HG03064 (cell line): ENCODE results near the gene ALG2.

Source experiments
- ATAC-seq: cut with Tn5 transposase; IDR thresholded peaks from one replicate; pipeline ENCODE4 v1.9.1; 2021; ENCODE audit warnings: low read depth; ENCODE audit not compliant: unreplicated experiment

The ALG2 gene

GRCh38 chr9:99193466-99193821, 28.3 kb downstream of the ALG2 start:
- ATAC-seq: no peak

GRCh38 chr9:99192786-99193465, 28.8 kb downstream of the ALG2 start:
- ATAC-seq: no peak

DNA sequence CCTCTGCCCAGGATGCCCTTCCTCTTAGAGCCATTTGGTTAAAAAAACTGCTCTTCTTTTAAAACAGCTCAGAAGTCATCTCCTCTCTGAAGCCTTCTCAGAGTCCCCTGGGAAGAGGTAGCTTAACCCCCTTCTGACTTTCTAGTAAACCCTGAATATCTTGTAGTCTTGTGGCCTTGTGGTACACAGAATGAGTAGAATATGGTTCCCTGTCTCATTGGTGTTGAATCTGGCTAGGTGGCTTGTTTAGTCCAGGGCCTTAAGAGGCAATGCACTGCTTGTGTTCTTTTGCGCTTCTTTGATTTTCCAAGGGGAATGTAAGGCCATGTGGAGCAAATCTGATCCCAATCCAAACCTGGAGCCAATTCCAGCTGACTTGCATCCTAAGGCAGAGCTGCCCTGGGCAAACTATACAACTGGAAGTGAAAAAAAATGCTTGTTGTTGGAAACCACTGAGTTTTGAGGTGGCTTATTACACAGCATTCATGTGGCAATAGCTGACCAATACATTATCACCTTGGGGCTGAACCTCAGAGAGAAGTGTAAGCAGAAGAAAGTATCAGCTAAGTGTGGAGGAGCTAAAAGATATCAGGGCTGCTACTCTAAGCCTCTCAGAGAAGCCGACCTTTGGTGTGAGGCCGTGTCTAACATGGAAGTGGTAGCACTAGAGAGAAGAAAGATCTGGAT, 31.0 kb downstream of the ALG2 start:
- no peak for ATAC-seq

DNA sequence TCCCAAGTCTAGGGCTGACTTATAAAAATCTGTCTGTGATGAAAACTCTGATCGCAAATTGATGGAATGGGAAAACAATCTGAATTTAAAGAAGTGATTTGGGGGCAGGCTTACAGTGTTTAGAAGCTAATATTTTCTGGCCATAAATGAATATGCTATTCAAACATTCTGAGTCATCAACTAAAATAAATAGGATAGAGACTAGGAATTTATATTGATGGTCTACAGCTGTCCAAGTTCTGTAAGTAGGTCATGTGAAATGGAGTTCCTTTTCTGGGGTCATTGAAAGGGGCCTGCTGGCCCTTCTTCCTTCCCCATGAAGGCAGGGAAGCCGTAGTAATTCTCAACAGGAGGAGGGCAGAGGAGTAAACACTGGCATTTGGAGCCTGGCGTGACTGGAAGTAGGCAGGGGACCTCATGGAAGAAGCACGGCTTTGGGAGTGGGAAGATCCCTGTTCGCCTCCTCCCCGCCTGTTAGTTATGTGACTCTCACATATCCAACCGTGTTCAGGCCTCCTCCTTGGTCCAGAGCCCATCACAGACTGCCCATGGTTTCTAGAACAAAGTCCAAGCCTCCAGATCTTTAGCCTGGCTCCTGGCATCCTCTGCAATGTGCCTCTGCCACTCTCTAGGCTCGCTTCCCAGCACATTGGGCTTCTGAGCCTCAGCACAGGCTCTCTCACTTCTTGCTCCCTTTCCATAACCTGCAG, 31.7 kb downstream of the ALG2 start:
- ATAC-seq: no peak

DNA sequence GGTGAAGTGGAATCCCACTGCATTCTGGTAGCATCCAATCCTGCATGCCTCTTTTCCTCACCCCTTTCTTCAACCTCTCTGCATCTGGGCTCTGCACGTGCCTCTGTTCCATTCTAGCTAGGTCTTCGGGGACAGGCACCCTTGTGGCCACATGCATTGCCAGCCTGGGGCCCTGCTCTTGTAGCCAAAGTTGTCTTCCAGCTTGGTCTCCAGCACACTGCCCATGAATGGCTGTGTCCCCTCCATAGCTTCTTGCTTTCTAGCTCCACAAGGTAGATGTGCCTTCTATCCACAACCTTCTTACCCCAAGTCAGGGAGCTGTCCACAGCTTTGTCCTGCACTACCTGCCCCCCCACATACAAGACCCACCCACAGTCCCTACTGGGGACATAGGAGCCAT, 32.6 kb downstream of the ALG2 start:
- no peak for ATAC-seq

GRCh38 chr9:99187311-99187710, 34.4 kb downstream of the ALG2 start:
- ATAC-seq: no peak

GRCh38 chr9:99185934-99186333, 35.8 kb downstream of the ALG2 start:
- ATAC-seq: no peak

DNA sequence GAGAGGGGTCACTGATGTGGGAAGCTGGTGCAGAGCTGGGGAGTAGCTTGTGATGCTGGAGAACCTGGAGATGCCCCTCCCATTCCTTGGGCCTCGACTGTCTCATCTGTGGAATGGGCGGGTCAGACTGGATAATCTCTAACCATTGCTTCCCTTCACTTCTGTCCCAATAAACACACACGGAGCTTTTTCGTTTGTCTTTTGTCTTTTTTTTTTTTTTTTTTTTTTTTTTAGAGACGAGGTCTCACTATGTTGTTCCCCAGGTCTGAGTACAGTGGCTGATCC, 36.5 kb downstream of the ALG2 start:
- ATAC-seq: no peak

GRCh38 chr9:99184475-99185347, 37.0 kb downstream of the ALG2 start:
- ATAC-seq: no peak

GRCh38 chr9:99184110-99184474, 37.6 kb downstream of the ALG2 start:
- ATAC-seq: no peak

GRCh38 chr9:99183616-99184015, 38.1 kb downstream of the ALG2 start:
- ATAC-seq: no peak

- ATAC-seq: no peak
Observed at GRCh38 chr9:99182356-99182755, 39.4 kb downstream of the ALG2 start.

GRCh38 chr9:99181621-99182020, 40.1 kb downstream of the ALG2 start:
- peak; percentile 37 for ATAC-seq

GRCh38 chr9:99181206-99181605, 40.5 kb downstream of the ALG2 start:
- no peak for ATAC-seq

- no peak for ATAC-seq
Observed at GRCh38 chr9:99180662-99181061, 41.1 kb downstream of the ALG2 start.

DNA sequence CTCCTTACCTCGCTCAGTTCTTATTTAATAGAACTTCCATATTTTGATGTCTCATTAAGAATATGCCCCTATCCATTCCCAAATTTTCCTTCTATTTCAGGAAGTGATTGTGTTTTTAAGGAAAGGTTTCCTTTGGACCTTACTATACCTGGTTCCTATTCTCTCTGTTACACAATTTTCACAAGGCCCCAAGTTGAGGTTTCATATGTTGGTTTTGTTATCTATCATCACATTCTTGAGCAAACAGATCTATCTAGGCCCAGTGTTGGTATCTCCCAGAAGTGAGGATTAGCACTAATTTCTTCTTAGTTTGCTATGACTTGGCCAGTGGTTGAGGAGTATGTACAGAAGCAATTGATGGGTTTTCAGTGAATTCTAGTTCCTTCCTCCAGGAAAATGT, 41.5 kb downstream of the ALG2 start:
- no peak for ATAC-seq

DNA sequence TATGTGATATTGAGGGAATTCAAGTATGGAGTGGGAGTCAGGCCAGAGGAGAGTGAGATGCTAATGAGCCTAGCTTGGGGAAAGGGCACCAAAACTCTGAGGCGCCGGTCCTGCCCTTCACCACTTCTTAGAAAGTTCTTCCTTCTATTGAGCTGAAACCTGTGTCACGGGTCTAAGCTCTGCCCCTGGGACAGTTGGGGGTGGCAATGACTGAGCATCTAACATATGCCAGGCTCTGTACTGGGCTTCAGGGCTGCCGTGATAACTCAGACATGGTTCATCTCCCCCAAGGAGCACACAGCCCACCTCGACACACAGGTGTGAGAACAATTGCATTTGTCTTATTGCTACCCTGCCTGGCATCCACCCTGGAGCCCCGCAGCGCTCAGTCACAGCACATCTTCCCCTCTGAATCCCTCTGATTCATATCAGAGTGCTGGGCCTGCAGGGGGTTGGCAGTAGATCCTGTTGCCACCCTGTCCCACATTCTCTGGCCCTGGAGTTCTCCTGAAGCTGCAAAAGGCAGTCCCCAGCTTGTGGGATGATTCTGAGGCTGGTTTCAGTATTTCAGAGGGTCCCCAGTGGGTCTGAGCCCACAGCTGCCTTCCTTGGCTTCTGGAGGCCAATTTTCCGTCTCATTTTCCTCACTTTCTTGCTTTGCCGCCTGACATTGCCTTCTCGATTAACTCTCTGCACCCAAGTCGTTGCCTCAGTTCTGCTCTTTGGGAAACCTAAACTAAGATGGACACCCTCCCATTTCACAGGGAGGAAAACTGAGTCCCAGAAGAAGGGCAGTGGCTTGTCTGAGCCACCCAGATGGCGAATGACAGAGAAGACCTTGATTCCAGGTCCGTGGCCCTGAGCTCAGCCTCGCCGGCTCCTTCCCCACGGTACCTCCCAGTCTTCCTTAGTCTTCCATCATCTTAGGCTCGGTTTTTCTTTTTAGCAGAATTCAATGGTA, 42.5 kb downstream of the ALG2 start:
- ATAC-seq: no peak

DNA sequence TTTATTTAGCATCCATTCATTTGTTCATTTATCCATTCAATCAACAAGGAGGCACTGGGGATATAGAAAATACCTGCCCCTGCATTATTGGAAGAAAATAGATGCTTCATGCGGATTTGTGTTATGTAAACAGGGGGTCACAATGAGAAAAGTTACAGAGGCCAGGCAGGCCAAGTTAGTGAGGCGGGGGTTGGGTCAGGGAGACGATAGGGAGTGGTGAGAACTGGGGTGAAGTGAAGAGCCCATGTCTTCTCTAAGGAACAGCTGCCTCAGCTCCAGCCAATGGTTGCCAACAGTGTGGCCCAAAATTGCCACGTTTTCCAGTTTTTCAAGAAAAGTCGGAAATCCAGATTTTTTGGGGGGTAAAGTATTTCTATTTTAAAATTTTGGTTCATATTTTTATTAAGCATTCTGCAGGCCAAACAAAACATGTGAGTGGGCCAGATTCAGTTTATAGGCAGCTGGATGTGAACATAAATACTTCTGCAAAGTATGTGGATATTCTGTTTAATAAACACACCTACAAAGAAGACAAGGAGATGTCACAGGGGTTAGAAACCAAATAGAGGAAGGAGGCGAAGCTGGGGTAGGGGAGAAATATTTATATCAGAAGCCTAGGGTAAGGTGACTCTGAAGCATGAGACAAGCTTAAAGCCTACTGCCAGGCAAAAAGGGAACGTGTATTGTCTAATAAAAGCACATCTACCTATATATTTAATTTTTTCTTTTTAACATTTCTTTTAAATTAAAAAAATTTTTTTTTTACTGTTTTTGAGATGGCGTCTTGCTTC, 44.0 kb downstream of the ALG2 start:
- ATAC-seq: no peak

- no peak for ATAC-seq
Observed at GRCh38 chr9:99176527-99177013, 45.2 kb downstream of the ALG2 start.
